ENCODE data around the gene ZCCHC4. TPM values are rescaled to one million over a fixed set of nuclear protein-coding genes. Genes with fewer than 3 reads are reported as not detected.

Gene ZCCHC4, protein sequence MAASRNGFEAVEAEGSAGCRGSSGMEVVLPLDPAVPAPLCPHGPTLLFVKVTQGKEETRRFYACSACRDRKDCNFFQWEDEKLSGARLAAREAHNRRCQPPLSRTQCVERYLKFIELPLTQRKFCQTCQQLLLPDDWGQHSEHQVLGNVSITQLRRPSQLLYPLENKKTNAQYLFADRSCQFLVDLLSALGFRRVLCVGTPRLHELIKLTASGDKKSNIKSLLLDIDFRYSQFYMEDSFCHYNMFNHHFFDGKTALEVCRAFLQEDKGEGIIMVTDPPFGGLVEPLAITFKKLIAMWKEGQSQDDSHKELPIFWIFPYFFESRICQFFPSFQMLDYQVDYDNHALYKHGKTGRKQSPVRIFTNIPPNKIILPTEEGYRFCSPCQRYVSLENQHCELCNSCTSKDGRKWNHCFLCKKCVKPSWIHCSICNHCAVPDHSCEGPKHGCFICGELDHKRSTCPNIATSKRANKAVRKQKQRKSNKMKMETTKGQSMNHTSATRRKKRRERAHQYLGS
- total RNA-seq (ENCODE audit: low replicate concordance), result 15.0 and 35.1 TPM in 2 replicates

DNA sequence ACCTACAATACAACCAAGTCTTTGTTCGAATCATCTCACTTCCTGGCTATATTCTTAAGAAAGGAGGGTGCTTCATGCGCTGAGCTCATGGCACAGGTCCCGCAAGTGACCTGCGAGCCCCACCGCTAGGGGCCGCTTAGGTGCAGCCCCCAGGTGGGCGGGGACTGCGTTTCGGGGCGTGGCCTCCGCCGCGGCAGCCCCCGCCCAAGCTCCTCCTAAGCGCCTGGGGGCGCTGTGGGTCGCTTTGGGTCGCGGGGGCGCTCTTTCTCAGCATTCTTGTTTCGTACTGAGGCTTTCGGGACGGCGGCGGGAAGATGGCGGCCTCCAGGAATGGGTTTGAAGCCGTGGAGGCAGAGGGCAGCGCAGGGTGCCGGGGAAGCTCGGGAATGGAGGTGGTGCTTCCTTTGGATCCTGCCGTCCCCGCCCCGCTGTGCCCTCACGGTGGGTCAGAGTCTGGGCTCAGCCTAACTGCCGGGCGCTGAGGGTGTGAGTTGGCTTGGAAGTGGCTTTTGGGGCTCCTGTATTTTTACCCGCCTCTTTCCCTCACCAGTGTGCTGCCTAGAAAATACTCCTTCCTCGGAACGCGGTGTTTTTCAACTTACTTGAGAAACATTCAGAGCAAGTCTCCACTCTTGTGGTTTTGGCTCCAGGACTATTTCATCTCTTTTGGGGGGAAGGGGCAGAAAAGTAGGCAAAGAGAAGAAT lies at the start of gene ZCCHC4:
Gene ZCCHC4 (plus strand): TSS at position 279 of the 705 bp plus-strand sequence. CDS start 36 bp downstream, at position 315.
- H3K4me3 ChIP-seq (ENCODE audit: low read depth, low read length), result peak within 1 kb of the TSS; percentile 95
- TF ChIP-seq CTCF (IDR thresholded peaks at IDR 0.05; ENCODE audit: insufficient read depth, low read length), result peak; percentile 94
- DNase-seq (ENCODE audit: low read depth), result peak; percentile 91

DNA sequence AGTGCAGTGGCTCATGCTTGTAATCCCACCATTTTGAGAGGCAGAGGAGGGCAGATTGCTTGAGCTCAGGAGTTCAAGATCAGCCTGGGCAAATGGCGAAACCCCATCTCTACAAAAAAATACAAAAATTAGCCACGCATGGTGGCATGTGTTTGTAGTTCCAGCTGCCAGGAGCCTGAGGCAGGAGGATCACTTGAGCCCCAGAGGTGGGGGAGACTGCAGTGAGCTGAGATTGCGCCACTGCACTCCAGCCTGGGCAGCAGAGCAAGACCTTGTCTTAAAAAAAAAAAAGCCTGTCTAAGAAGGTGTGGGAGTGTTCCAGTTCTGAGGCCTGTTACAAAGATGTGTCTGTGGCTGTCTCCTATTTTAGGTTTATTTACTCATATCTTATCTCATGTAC lies 40.7 kb upstream of the ZCCHC4 start:
- no peak for TF ChIP-seq CTCF (IDR thresholded peaks at IDR 0.05; ENCODE audit: insufficient read depth, low read length)
- H3K4me3 ChIP-seq (ENCODE audit: low read depth, low read length), result no peak overlapping the region
- no peak for DNase-seq (ENCODE audit: low read depth)

- no peak for TF ChIP-seq CTCF (IDR thresholded peaks at IDR 0.05; ENCODE audit: insufficient read depth, low read length)
- no peak for DNase-seq (ENCODE audit: low read depth)
Observed at GRCh38 chr4:25280210-25280609, 32.4 kb upstream of the ZCCHC4 start.

GRCh38 chr4:25283948-25284347 lies 28.6 kb upstream of the ZCCHC4 start:
- H3K4me3 ChIP-seq (ENCODE audit: low read depth, low read length), result no peak overlapping the region
- DNase-seq (ENCODE audit: low read depth), result no peak
- no peak for TF ChIP-seq CTCF (IDR thresholded peaks at IDR 0.05; ENCODE audit: insufficient read depth, low read length)

More at GRCh38 chr4:25280210-25280609, 32.4 kb upstream of the ZCCHC4 start:
- no peak overlapping the region for H3K4me3 ChIP-seq (ENCODE audit: low read depth, low read length)

GRCh38 chr4:25284466-25284865 lies 28.1 kb upstream of the ZCCHC4 start:
- no peak for TF ChIP-seq CTCF (IDR thresholded peaks at IDR 0.05; ENCODE audit: insufficient read depth, low read length)
- DNase-seq (ENCODE audit: low read depth), result no peak
- H3K4me3 ChIP-seq (ENCODE audit: low read depth, low read length), result no peak overlapping the region

DNA sequence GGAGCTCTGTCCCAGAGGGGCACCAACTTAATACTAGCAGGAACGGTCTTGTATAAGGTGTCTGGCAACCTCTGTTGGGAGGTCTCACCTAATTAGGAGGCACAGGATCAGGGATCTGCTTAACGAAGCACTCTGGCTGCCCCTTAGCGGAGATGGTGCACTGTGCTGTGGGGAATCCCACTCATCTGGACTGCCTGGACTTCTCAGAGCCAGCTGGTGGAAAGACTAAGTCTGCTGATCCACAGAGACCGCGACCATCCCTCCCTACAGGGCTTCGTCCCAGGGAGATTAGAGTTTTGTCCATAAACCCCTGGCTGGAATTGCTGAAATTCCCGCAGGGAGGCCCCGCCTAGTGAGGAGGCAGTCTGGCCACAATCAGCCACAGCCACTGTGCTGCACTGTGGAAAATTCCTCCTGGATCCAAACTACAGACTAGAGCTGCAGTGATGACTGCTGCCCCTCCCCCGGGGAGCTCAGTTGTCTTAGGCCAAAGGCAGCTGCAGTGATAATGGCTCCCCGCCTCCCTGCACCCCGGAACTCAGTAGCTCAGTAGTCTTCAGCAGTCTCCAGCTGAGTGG lies 22.0 kb upstream of the ZCCHC4 start:
- TF ChIP-seq CTCF (IDR thresholded peaks at IDR 0.05; ENCODE audit: insufficient read depth, low read length), result no peak
- DNase-seq (ENCODE audit: low read depth), result no peak
- H3K4me3 ChIP-seq (ENCODE audit: low read depth, low read length), result no peak overlapping the region

Data from fibroblast of the aortic adventitia (primary cell).